Endodermal cell (in vitro differentiated cells): ENCODE measurements around the gene MRPL45. TPM values are rescaled to one million over a fixed set of nuclear protein-coding genes. Genes with fewer than 3 reads are reported as not detected.

Source experiments
- DNase-seq: peaks from one replicate; pipeline ENCODE4 v3.0.0-alpha.2; 2017
- H3K27ac ChIP-seq: 2 replicates; pipeline ENCODE4 v1.5.1; 2013; ENCODE audit warnings: mild to moderate bottlenecking, low read depth, low read length, moderate library complexity
- H3K27me3 ChIP-seq: 2 replicates; pipeline ENCODE4 v1.6.1; 2013; ENCODE audit warnings: mild to moderate bottlenecking, low read length, moderate library complexity; ENCODE audit not compliant: insufficient read depth, control insufficient read depth, poor library complexity, severe bottlenecking
- H3K36me3 ChIP-seq: 2 replicates; pipeline ENCODE4 v1.7.0; 2013; ENCODE audit warnings: mild to moderate bottlenecking, low read length, moderate library complexity; ENCODE audit not compliant: control insufficient read depth, insufficient read depth
- H3K4me1 ChIP-seq: one replicate; pipeline ENCODE4 v1.7.0; 2013; ENCODE audit warnings: low read length; ENCODE audit not compliant: control insufficient read depth, insufficient read depth
- H3K4me3 ChIP-seq: 2 replicates; pipeline ENCODE4 v1.5.1; 2013; ENCODE audit warnings: mild to moderate bottlenecking, low read length, moderate library complexity
- H3K9ac ChIP-seq: 2 replicates; pipeline ENCODE4 v1.6.1; 2013; ENCODE audit warnings: mild to moderate bottlenecking, low read length, moderate library complexity; ENCODE audit not compliant: poor library complexity, severe bottlenecking; ENCODE audit errors: extremely low read depth
- H3K9me3 ChIP-seq: 2 replicates; pipeline ENCODE4 v1.6.1; 2013; ENCODE audit warnings: mild to moderate bottlenecking, low read length, moderate library complexity; ENCODE audit not compliant: control insufficient read depth
- H3K27ac Mint-ChIP-seq: 2 replicates; pipeline ENCODE4 v1.8.0; 2020; ENCODE audit warnings: mixed read lengths
- H3K27me3 Mint-ChIP-seq: 2 replicates; pipeline ENCODE4 v1.8.0; 2021; ENCODE audit warnings: mild to moderate bottlenecking, mixed read lengths; ENCODE audit not compliant: insufficient read depth
- H3K36me3 Mint-ChIP-seq: 2 replicates; pipeline ENCODE4 v1.8.0; 2020; ENCODE audit warnings: low read depth, mixed read lengths
- H3K4me1 Mint-ChIP-seq: 2 replicates; pipeline ENCODE4 v1.8.0; 2020; ENCODE audit warnings: mixed read lengths
- H3K4me3 Mint-ChIP-seq: 2 replicates; pipeline ENCODE4 v1.8.0; 2020; ENCODE audit warnings: mild to moderate bottlenecking, moderate library complexity, mixed read lengths
- H3K9me3 Mint-ChIP-seq: 2 replicates; pipeline ENCODE4 v1.8.0; 2020; ENCODE audit warnings: mild to moderate bottlenecking, mixed read lengths
- WGBS, 2 experiments: methylation state at CpG; one replicate each; pipeline versions ENCODE4 v1.1.5 to v1.1.7; 2013; ENCODE audit warnings: missing lambda C conversion rate in 2 of 2, mixed read lengths in 1 of 2; ENCODE audit not compliant: insufficient coverage in 1 of 2, insufficient read length in 1 of 2; 5-methylcytosine and 5-hydroxymethylcytosine counted together
- total RNA-seq, 2 donors: library from RNA; stranded (reverse); fragmentation: NEBNext Ultra II Directional in 1 of 2; extraction: Animal tissue kit (Norgen Biotek cat#: 25700) in 1 of 2; gene quantifications; 2 replicates in 1 of 2; 3 replicates in 1 of 2; pipeline ENCODE4 v1.2.1, GENCODE V29; 2021
- TF ChIP-seq, protein P1 (sequence below): fragments of 200-600 bp; sonication (generic); conservative IDR thresholded peaks from 2 replicates; pipeline ENCODE4 v1.5.0; 2021; ENCODE audit warnings: antibody characterized with exemption, mild to moderate bottlenecking

The MRPL45 gene
- total RNA-seq, 2 donors from 2014 or later = 48.8 to 51.9 TPM

DNA sequence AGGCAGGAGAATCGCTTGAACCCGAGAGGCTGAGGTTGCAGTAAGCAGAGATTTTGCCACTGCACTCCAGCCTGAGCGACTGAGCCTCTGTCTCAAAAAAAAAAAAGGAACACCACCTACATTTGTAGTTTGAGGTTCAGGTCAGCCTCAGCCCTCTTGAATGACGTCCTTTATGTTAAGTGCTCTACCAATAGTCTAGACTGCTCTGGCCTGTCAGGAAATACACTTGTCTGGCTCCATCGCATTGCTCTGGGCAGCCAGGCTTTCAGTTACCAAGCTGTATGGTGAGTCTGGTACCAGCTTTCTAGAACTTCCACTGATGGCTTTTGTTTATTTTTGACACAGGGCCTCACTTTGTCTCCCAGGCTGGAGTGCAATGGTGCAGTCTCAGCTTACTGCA lies 66.0 kb downstream of the MRPL45 start:
- Mint-ChIP-seq H3K27me3 (no peaks in the 10 kb centered on the region), H3K9me3 (no peaks in the 10 kb centered on the region), H3K36me3 (peaks cover 26% of the 10 kb centered on the region), H3K27ac (no peak overlapping the region), H3K4me1 (peaks cover 16% of the 10 kb centered on the region), H3K4me3 (no peak overlapping the region)
- no peak for DNase-seq
- Histone ChIP-seq H3K9ac (no peak overlapping the region), H3K9me3 (no peaks in the 10 kb centered on the region), H3K36me3 (peaks cover 19% of the 10 kb centered on the region), H3K4me1 (no peaks in the 10 kb centered on the region), H3K27ac (no peak overlapping the region), H3K4me3 (no peak overlapping the region), H3K27me3 (no peaks in the 10 kb centered on the region)
- TF ChIP-seq, protein P1, sequence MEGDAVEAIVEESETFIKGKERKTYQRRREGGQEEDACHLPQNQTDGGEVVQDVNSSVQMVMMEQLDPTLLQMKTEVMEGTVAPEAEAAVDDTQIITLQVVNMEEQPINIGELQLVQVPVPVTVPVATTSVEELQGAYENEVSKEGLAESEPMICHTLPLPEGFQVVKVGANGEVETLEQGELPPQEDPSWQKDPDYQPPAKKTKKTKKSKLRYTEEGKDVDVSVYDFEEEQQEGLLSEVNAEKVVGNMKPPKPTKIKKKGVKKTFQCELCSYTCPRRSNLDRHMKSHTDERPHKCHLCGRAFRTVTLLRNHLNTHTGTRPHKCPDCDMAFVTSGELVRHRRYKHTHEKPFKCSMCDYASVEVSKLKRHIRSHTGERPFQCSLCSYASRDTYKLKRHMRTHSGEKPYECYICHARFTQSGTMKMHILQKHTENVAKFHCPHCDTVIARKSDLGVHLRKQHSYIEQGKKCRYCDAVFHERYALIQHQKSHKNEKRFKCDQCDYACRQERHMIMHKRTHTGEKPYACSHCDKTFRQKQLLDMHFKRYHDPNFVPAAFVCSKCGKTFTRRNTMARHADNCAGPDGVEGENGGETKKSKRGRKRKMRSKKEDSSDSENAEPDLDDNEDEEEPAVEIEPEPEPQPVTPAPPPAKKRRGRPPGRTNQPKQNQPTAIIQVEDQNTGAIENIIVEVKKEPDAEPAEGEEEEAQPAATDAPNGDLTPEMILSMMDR = no peak
- 97 to 99% methylated on average over 5 of the region's 5 CpGs for WGBS, 2 experiments

DNA sequence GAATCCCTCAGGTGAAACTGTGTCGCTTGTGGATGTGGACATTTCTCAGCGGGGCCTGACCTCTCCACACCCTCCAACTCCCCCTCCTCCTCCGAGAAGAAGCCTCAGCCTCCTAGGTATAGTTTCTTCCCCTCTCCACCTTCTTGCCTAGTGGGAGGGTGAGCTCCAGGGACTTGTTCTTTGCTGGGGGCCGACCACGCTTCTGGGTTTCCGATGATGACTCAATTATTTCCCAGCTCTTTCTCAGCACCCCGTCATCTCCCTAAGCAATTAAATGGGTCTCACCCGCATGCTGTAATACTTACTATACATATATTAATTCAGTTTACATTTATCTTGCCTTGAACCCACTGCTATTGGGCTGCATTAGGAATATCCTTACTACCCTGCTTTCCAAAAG lies 67.8 kb downstream of the MRPL45 start:
- Mint-ChIP-seq H3K27ac (no peak overlapping the region), H3K4me3 (no peak overlapping the region), H3K27me3 (no peaks in the 10 kb centered on the region), H3K36me3 (peaks cover 39% of the 10 kb centered on the region), H3K4me1 (peaks cover 6% of the 10 kb centered on the region), H3K9me3 (no peaks in the 10 kb centered on the region)
- H3K9me3 ChIP-seq = no peaks in the 10 kb centered on the region
- TF ChIP-seq, protein P1 = no peak
- no peaks in the 10 kb centered on the region for H3K4me1 ChIP-seq
- no peak overlapping the region for H3K9ac ChIP-seq
- DNase-seq = no peak
- no peak overlapping the region for H3K27ac ChIP-seq
- WGBS, 2 experiments = 89 to 96% methylated on average over 6 to 8 of the region's 8 CpGs
- H3K4me3 ChIP-seq = no peak overlapping the region
- peaks cover 27% of the 10 kb centered on the region for H3K36me3 ChIP-seq
- no peaks in the 10 kb centered on the region for H3K27me3 ChIP-seq

DNA sequence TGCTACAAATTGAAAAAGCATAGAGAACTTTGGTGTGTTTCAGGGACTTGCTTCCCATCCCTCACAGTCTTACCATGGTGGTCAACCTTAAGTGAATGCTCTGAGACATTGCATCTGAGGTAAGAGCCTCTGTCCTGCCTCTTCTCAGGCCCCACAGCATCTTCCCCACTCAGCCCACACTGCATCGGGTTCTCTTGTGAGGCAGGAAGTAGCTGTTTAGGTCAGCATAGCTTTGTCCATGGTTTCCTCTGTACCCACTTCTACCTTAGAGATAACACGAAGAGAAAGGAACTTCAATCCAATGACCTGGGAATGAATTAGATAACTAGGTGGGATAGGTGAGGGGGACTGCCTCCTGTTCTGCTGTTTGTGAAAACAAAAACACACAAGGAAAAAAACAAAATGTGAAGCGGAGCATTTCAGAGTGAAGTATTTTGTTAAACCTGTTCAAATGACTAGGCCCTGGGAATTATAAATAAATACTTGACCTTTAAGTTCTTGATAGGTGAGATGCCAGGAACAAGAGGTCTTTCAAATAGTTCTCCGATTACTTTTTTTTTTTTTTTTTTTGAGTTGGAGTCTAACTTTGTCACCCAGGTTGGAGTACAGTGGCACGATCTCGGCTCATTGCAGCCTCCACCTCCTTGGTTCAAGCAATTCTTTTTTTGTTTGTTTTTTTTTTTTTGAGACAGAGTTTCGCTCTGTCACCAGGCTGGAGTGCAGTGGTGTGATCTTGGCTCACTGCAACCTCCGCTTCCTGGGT lies 72.3 kb downstream of the MRPL45 start:
- Mint-ChIP-seq H3K36me3 (peaks cover 56% of the 10 kb centered on the region), H3K9me3 (no peaks in the 10 kb centered on the region), H3K4me1 (no peaks in the 10 kb centered on the region), H3K4me3 (no peak overlapping the region), H3K27ac (no peak overlapping the region), H3K27me3 (no peaks in the 10 kb centered on the region)
- H3K4me1 ChIP-seq = no peaks in the 10 kb centered on the region
- H3K36me3 ChIP-seq = peaks cover 35% of the 10 kb centered on the region
- no peak for DNase-seq
- TF ChIP-seq, protein P1 = no peak
- H3K9me3 ChIP-seq = no peaks in the 10 kb centered on the region
- no peak overlapping the region for H3K27ac ChIP-seq
- no peak overlapping the region for H3K9ac ChIP-seq
- H3K27me3 ChIP-seq = no peaks in the 10 kb centered on the region
- no peak overlapping the region for H3K4me3 ChIP-seq
- WGBS, 2 experiments = 94 to 95% methylated on average over 3 to 8 of the region's 8 CpGs

Other genes with a start within 250 kb of the MRPL45 start
- gene TBC1D3C, start 228.5 kb upstream of the MRPL45 start, total RNA-seq = under 1 TPM in 1 of 2 donors, not detected in 1; 0.22 TPM
- under 1 TPM in 1 of 2 donors, not detected in 1; 0.38 TPM for gene TBC1D3E, start 169.2 kb upstream of the MRPL45 start, total RNA-seq
- gene TBC1D3, start 104.6 kb upstream of the MRPL45 start, total RNA-seq = not detected
- gene GPR179, start 46.8 kb downstream of the MRPL45 start, total RNA-seq = not detected
- gene SOCS7, start 54.7 kb downstream of the MRPL45 start, total RNA-seq = 10 to 100 TPM; 24.4 to 28.1 TPM
- gene ARHGAP23, start 131.3 kb downstream of the MRPL45 start, total RNA-seq = 10 to 100 TPM in 1 of 2 donors, 1 to 10 TPM in 1; 9.4 to 18.0 TPM